MM.1S (cell line): ENCODE results near the gene SLC35G3.
"Not testable (repeated sequence)": the region's sequence is repeated elsewhere in the genome, so short reads cannot be mapped to it uniquely, and the experiment has no call there.

Source experiments
- DNase-seq: peaks from one replicate; pipeline ENCODE4 v3.0.0-alpha.2; 2015
- H2AFZ ChIP-seq: fragments of 300-600 bp; sonication (generic); 2 replicates; pipeline ENCODE4 v1.6.0; 2016; ENCODE audit warnings: antibody characterized with exemption, low read length
- H3F3A ChIP-seq: fragments of 300-600 bp; sonication (generic); 2 replicates; pipeline ENCODE4 v1.6.1; 2016; ENCODE audit warnings: mild to moderate bottlenecking, antibody characterized with exemption, low read length, moderate library complexity, mixed read lengths; ENCODE audit not compliant: insufficient read depth
- H3K27ac ChIP-seq: fragments of 300-600 bp; sonication (generic); 2 replicates; pipeline ENCODE4 v1.5.1; 2016; ENCODE audit warnings: mild to moderate bottlenecking, low read length
- H3K27me3 ChIP-seq: fragments of 300-600 bp; sonication (generic); replicated peaks from 2 replicates; pipeline ENCODE4 v1.6.0; 2016; ENCODE audit warnings: low read length; ENCODE audit not compliant: insufficient read depth
- H3K36me3 ChIP-seq: fragments of 300-600 bp; sonication (generic); replicated peaks from 2 replicates; pipeline ENCODE4 v1.6.1; 2016; ENCODE audit warnings: mild to moderate bottlenecking, low read length, mixed read lengths; ENCODE audit not compliant: insufficient read depth
- H3K4me1 ChIP-seq: fragments of 300-600 bp; sonication (generic); 2 replicates; pipeline ENCODE4 v1.6.1; 2016; ENCODE audit warnings: low read length, mixed read lengths
- H3K4me2 ChIP-seq: fragments of 300-600 bp; sonication (generic); 2 replicates; pipeline ENCODE4 v1.6.0; 2016; ENCODE audit warnings: low read depth, low read length
- H3K4me3 ChIP-seq: fragments of 300-600 bp; sonication (generic); 2 replicates; pipeline ENCODE4 v1.5.1; 2016; ENCODE audit warnings: low read length, mixed read lengths
- H3K79me2 ChIP-seq: fragments of 300-600 bp; sonication (generic); 2 replicates; pipeline ENCODE4 v1.6.1; 2016; ENCODE audit warnings: mixed run types, low read length, mixed read lengths
- H3K9ac ChIP-seq: fragments of 300-600 bp; sonication (generic); 2 replicates; pipeline ENCODE4 v1.6.1; 2016; ENCODE audit warnings: low read length, mixed read lengths
- H3K9me2 ChIP-seq: fragments of 300-600 bp; sonication (generic); replicated peaks from 2 replicates; pipeline ENCODE4 v1.6.1; 2016; ENCODE audit warnings: mild to moderate bottlenecking, low read length, mixed read lengths; ENCODE audit not compliant: insufficient read depth
- H3K9me3 ChIP-seq: fragments of 300-600 bp; sonication (generic); replicated peaks from 2 replicates; pipeline ENCODE4 v1.6.1; 2016; ENCODE audit warnings: mild to moderate bottlenecking, low read length, mixed read lengths; ENCODE audit not compliant: insufficient read depth
- H4K20me1 ChIP-seq: fragments of 300-600 bp; sonication (generic); 2 replicates; pipeline ENCODE4 v1.6.1; 2016; ENCODE audit warnings: mild to moderate bottlenecking, low read length, moderate library complexity, mixed read lengths; ENCODE audit not compliant: insufficient read depth
- CTCF ChIP-seq: fragments of 300-600 bp; sonication (generic); IDR thresholded peaks from 2 replicates; pipeline ENCODE4 v1.5.1; 2016; ENCODE audit warnings: antibody characterized with exemption, low read length, mixed read lengths
- EZH2 ChIP-seq: fragments of 300-600 bp; sonication (generic); optimal IDR thresholded peaks from 2 replicates; pipeline ENCODE3; 2017; ENCODE audit warnings: low read depth, mild to moderate bottlenecking, antibody characterized with exemption, low read length, mixed read lengths
- EZH2phosphoT487 ChIP-seq: fragments of 300-600 bp; sonication (generic); IDR thresholded peaks from 2 replicates; pipeline ENCODE4 v1.6.1; 2018; ENCODE audit warnings: antibody characterized with exemption, low read length

The SLC35G3 gene

GRCh38 chr17:35184274-35184673 lies 9.9 kb downstream of the SLC35G3 start:
- H3K36me3 ChIP-seq: no peaks in the 10 kb centered on the region

DNA sequence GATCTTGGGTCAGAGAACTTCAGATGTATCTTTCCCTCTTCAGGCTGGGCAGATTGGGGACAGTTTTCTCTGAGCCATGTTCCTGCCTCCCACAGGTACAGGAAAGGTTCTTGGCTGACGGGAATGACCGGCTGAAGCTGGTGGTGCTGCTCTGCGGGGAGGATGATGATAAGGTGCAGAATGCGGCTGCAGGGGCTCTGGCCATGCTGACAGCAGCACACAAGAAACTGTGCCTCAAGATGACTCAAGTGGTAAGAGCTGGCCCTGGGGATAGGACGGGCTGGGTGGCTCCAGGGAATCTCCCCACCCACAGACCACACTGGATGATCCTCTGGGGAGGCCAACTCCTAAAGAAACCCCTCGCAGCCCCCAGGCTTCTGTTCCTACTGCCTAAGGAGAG lies 10.9 kb downstream of the SLC35G3 start:
- Histone ChIP-seq H3F3A (no peaks in the 10 kb centered on the region), H4K20me1 (no peaks in the 10 kb centered on the region), H2AFZ (no peak overlapping the region), H3K9me2 (no peaks in the 10 kb centered on the region), H3K27me3 (no peaks in the 10 kb centered on the region), H3K9me3 (no peaks in the 10 kb centered on the region), H3K79me2 (no peaks in the 10 kb centered on the region), H3K4me3 (no peak overlapping the region), H3K4me1 (no peaks in the 10 kb centered on the region), H3K9ac (no peak overlapping the region), H3K36me3 (no peaks in the 10 kb centered on the region), H3K27ac (no peak overlapping the region), H3K4me2 (no peak overlapping the region)
- DNase-seq: no peak
- TF ChIP-seq EZH2 (no peak), CTCF (no peak), EZH2phosphoT487 (no peak)

More at GRCh38 chr17:35184274-35184673, 9.9 kb downstream of the SLC35G3 start:
- H3K4me1 ChIP-seq: no peaks in the 10 kb centered on the region
- no peak for TF ChIP-seq EZH2phosphoT487
- no peak for TF ChIP-seq EZH2
- TF ChIP-seq CTCF: no peak
- H3K79me2 ChIP-seq: no peaks in the 10 kb centered on the region
- no peak for DNase-seq
- no peak overlapping the region for H2AFZ ChIP-seq
- H3K27me3 ChIP-seq: no peaks in the 10 kb centered on the region
- H3K27ac ChIP-seq: no peak overlapping the region
- H3K4me2 ChIP-seq: no peak overlapping the region
- no peaks in the 10 kb centered on the region for H3K9me3 ChIP-seq
- no peaks in the 10 kb centered on the region for H3K9me2 ChIP-seq
- H3K4me3 ChIP-seq: no peak overlapping the region
- no peaks in the 10 kb centered on the region for H4K20me1 ChIP-seq
- no peak overlapping the region for H3K9ac ChIP-seq
- H3F3A ChIP-seq: no peaks in the 10 kb centered on the region

GRCh38 chr17:35179379-35179778 lies 14.8 kb downstream of the SLC35G3 start:
- H3K9me3 ChIP-seq, H3K4me3 ChIP-seq, H3K79me2 ChIP-seq: not testable (repeated sequence)

DNA sequence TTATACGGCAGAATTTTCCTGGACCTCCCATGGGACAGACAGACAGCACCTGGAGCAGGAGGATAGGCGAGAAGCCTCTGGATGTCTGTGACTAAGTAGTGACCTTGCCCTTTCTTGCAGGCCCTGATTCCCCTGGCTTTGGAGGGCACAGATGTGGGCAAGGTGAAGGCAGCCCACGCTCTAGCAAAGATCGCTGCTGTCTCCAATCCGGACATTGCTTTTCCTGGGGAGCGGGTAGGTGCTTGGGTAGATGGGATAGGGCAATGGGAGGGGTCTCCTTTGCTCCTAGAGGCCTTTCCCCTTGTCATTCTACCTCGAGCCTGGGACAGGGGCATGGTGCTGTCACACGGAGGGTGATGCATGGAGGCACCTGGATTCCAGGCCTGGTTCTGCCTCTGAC lies 17.3 kb downstream of the SLC35G3 start:
- Histone ChIP-seq H3K4me3 (no peak overlapping the region), H3K36me3 (no peaks in the 10 kb centered on the region), H3K4me1 (no peaks in the 10 kb centered on the region), H4K20me1 (no peaks in the 10 kb centered on the region), H2AFZ (no peak overlapping the region), H3K79me2 (no peaks in the 10 kb centered on the region), H3F3A (no peaks in the 10 kb centered on the region), H3K27ac (no peak overlapping the region), H3K9me2 (no peaks in the 10 kb centered on the region), H3K9me3 (no peaks in the 10 kb centered on the region), H3K9ac (no peak overlapping the region), H3K4me2 (no peak overlapping the region), H3K27me3 (no peaks in the 10 kb centered on the region)
- DNase-seq: no peak
- no peak for TF ChIP-seq EZH2phosphoT487
- no peak for TF ChIP-seq CTCF
- no peak for TF ChIP-seq EZH2

More at GRCh38 chr17:35179379-35179778, 14.8 kb downstream of the SLC35G3 start:
- not testable (repeated sequence) for H3K9me2 ChIP-seq, H3K9ac ChIP-seq, H4K20me1 ChIP-seq, H3K36me3 ChIP-seq, H3F3A ChIP-seq, H3K27ac ChIP-seq, DNase-seq, H2AFZ ChIP-seq, H3K4me2 ChIP-seq, H3K4me1 ChIP-seq, H3K27me3 ChIP-seq
